Measurements from ENCODE around the gene PHF20. TPM values are rescaled to one million over a fixed set of nuclear protein-coding genes. Genes with fewer than 3 reads are reported as not detected.
"Not testable (repeated sequence)": the region's sequence is repeated elsewhere in the genome, so short reads cannot be mapped to it uniquely, and the experiment has no call there.

PHF20 gene
- total and polyA plus RNA-seq, 8 donors = 9.4 to 20.3 (median 12.0) TPM

GRCh38 chr20:35845561-35845960, 73.7 kb downstream of the PHF20 start:
- H3K36me3 ChIP-seq = peaks cover 0 to 16% (median 12%) of the 10 kb centered on the region in 3 donors
- no peak for ATAC-seq
- DNase-seq = no peak
- intact Hi-C loops (cut with DNase I) = no loop called here
- no peak for TF ChIP-seq CTCF (IDR thresholded peaks at IDR 0.05)
- no peak overlapping the region for H3K4me3 ChIP-seq
- no peaks in the 10 kb centered on the region for H3K4me1 ChIP-seq
- no peaks in the 10 kb centered on the region for H3K9me3 ChIP-seq
- no peak overlapping the region for H3K27ac ChIP-seq
- no peaks in the 10 kb centered on the region for H3K27me3 ChIP-seq
- WGBS, 2 donors = 87 to 95% methylated on average over 6 of the region's 6 CpGs
- FAIRE-seq = no peak

DNA sequence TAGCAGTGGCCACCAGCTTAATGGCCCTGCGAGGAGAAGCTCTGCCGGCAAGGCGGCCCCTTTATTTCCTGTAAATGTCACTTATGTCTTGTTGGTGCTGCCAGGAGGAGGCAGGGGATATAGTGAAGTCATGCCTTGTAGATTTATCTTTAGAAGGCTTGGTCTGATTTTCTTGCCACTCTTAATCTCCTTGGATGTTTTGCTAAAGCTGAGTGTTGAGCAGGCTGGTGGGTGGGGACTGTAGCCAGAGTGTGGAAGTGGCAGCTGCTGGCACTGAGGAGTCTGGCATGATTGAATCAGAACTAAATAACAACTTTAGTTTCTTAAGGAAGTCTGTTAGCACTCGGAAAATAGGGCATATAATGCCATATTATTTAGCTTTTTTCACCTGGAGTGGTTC, 77.9 kb downstream of the PHF20 start:
- WGBS, 2 donors = 81 to 90% methylated on average over 4 of the region's 4 CpGs
- no peak overlapping the region for H3K27ac ChIP-seq
- DNase-seq (no peak), ATAC-seq (no peak), FAIRE-seq (no peak)
- H3K36me3 ChIP-seq = peaks cover 0 to 4% (median 0%) of the 10 kb centered on the region in 3 donors
- H3K27me3 ChIP-seq = no peaks in the 10 kb centered on the region
- no peak for TF ChIP-seq CTCF (IDR thresholded peaks at IDR 0.05)
- intact Hi-C loops (cut with DNase I) = no loop called here
- no peaks in the 10 kb centered on the region for H3K4me1 ChIP-seq
- no peaks in the 10 kb centered on the region for H3K9me3 ChIP-seq
- H3K4me3 ChIP-seq = no peak overlapping the region

GRCh38 chr20:35851659-35852058, 79.8 kb downstream of the PHF20 start:
- DNase-seq; H3K36me3 ChIP-seq; H3K27ac ChIP-seq; H3K27me3 ChIP-seq; intact Hi-C loops (cut with DNase I); FAIRE-seq; H3K4me3 ChIP-seq; H3K4me1 ChIP-seq; H3K9me3 ChIP-seq: not testable (repeated sequence)
- ATAC-seq = peak in 3 of 4 donors; percentile 11 to 38 (median 19)
- 41 to 51% methylated on average over 7 to 8 of the region's 8 CpGs for WGBS, 2 donors

- no peak for DNase-seq
- H3K4me3 ChIP-seq = no peak overlapping the region
- no peaks in the 10 kb centered on the region for H3K4me1 ChIP-seq
- intact Hi-C loops (cut with DNase I) = no loop called here
- no peaks in the 10 kb centered on the region for H3K9me3 ChIP-seq
- no peak for TF ChIP-seq CTCF (IDR thresholded peaks at IDR 0.05)
- 97 to 98% methylated on average over 2 of the region's 2 CpGs for WGBS, 2 donors
- no peaks in the 10 kb centered on the region for H3K27me3 ChIP-seq
- ATAC-seq = no peak
- H3K27ac ChIP-seq = no peak overlapping the region
- no peaks in the 10 kb centered on the region for H3K36me3 ChIP-seq
- no peak for FAIRE-seq
These were observed 83.0 kb downstream of the PHF20 start for GRCh38 chr20:35854713-35855348.

- not testable (repeated sequence) for FAIRE-seq, H3K36me3 ChIP-seq, DNase-seq
These were observed 83.8 kb downstream of the PHF20 start for GRCh38 chr20:35855641-35856040.

GRCh38 chr20:35856866-35857265, 85.1 kb downstream of the PHF20 start:
- 81 to 83% methylated on average over 4 of the region's 4 CpGs for WGBS, 2 donors
- no peak for FAIRE-seq

More at GRCh38 chr20:35855641-35856040, 83.8 kb downstream of the PHF20 start:
- 91 to 99% methylated on average over 4 of the region's 4 CpGs for WGBS, 2 donors
- H3K4me1 ChIP-seq; H3K27ac ChIP-seq; H3K4me3 ChIP-seq; H3K27me3 ChIP-seq; H3K9me3 ChIP-seq; intact Hi-C loops (cut with DNase I); ATAC-seq: not testable (repeated sequence)

More at GRCh38 chr20:35856866-35857265, 85.1 kb downstream of the PHF20 start:
- no peak for TF ChIP-seq CTCF (IDR thresholded peaks at IDR 0.05)
- Histone ChIP-seq H3K27me3 (no peaks in the 10 kb centered on the region), H3K36me3 (no peaks in the 10 kb centered on the region), H3K4me1 (no peaks in the 10 kb centered on the region), H3K27ac (no peak overlapping the region), H3K4me3 (no peak overlapping the region), H3K9me3 (no peaks in the 10 kb centered on the region)
- intact Hi-C loops (cut with DNase I) = no loop called here
- DNase-seq (no peak), ATAC-seq (no peak)

Data from pancreas (tissue), 10 donors.